ENCODE data around the gene ZNF729.
"Not testable (repeated sequence)": the region's sequence is repeated elsewhere in the genome, so short reads cannot be mapped to it uniquely, and the experiment has no call there.

The ZNF729 gene

GRCh38 chr19:22286151-22286810 lies at the start of gene ZNF729:
ZNF729 (plus strand) TSS chr19:22286441; CDS start chr19:22286526, 85 bp downstream.
- DNase-seq = no peak

GRCh38 chr19:22256856-22257255 lies 29.4 kb upstream of the ZNF729 start:
- DNase-seq = no peak

DNA sequence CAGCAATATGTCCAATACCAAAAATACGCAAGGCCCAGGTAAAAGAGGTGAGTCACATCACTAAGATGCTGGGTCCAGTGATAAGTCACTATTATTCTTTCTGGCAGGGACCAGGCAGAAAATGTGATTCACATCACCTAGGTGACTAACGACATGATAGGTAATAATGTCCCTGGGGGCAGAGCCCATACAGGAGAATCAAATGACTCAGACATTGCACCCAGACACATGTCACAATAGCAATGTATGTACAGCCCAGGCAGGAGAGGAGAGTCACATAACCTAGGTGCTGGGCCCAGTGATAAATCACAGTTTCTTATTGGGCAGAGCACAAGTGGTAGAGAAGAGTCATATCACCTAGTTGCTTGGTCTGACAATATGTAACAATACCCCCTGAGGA lies 28.9 kb upstream of the ZNF729 start:
- DNase-seq = no peak

- DNase-seq = no peak
These were observed 28.3 kb upstream of the ZNF729 start for GRCh38 chr19:22257916-22258315.

GRCh38 chr19:22260499-22260898 lies 25.7 kb upstream of the ZNF729 start:
- DNase-seq = no peak

DNA sequence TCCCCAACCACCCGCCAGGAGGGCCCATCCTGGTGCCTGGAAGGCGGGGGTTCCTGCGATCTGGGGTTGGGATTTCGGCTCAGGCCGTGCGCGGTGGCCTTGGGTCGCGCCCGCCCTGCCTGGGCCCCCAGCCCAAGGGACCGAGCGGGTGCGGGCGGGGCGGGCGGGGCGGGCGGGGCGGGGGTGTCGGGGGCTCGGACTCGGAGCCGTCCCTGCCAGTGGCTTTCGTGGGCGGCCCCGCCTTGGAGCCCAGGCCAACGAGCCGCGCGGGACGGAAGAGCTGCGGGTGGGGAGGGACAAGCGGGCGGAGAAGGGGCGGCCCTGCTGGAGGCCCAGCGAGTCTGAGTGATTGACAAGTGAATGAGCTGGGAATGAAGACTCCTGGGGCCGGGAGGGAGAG lies 24.6 kb upstream of the ZNF729 start:
- DNase-seq = no peak

- DNase-seq = no peak
These were observed 23.1 kb upstream of the ZNF729 start for GRCh38 chr19:22263121-22263520.

DNA sequence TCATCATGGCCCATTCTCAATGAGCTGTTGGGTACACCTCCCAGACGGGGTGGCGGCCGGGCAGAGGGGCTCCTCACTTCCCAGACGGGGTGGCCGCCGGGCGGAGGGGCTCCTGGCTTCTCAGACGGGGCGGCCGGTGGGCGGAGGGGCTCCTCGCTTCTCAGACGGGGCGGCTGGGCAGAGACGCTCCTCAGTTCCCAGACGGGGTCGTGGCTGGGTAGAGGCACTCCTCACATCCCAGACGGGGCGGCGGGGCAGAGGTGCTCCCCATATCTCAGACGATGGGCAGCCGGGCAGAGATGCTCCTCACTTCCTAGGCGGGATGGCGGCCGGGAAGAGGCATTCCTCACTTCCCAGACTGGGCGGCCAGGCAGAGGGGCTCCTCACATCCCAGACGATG lies 35.3 kb downstream of the ZNF729 start:
- DNase-seq = not testable (repeated sequence)

- DNase-seq = no peak
These were observed 40.0 kb downstream of the ZNF729 start for GRCh38 chr19:22326219-22326618.

GRCh38 chr19:22327321-22327720 lies 41.1 kb downstream of the ZNF729 start:
- no peak for DNase-seq

- no peak for DNase-seq
These were observed 45.3 kb downstream of the ZNF729 start for GRCh38 chr19:22331521-22331920.

DNA sequence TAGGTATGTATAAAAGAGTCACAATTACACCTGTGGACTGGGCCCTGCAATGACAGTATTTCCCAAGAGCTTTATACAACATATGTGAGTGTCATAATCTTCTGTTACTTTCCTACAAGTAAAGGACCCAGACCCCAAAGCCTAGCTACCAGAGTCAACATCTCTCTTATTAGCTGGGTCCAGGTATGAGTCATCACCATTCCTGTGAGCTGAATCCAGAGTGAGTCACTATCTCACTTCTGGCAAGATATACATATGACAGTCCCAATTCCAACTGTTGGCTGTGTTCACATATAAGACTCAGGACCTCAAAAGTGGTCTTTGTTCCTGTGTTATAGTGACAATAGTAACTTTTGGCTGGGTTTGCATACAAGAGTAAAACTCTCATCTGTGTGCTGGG lies 46.7 kb downstream of the ZNF729 start:
- DNase-seq = no peak

DNA sequence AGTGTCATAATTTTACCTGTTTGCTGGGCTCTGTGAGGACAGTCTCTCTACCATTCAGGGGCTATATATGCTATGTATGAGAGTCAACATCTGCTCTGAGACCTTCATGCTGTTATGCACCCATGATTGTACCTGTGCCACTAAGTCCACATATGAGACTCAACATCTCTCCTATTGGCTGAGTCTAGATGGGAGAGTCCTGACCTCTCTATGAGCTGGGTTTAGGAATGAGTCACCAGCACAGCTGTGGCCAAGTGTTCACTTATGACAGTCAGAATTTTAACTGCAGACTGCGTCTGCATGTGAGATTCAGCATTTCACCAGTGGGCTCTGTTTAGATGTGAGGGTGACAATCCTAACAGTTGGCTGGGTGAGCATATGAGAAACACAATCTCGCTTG lies 49.5 kb downstream of the ZNF729 start:
- DNase-seq = no peak

DNA sequence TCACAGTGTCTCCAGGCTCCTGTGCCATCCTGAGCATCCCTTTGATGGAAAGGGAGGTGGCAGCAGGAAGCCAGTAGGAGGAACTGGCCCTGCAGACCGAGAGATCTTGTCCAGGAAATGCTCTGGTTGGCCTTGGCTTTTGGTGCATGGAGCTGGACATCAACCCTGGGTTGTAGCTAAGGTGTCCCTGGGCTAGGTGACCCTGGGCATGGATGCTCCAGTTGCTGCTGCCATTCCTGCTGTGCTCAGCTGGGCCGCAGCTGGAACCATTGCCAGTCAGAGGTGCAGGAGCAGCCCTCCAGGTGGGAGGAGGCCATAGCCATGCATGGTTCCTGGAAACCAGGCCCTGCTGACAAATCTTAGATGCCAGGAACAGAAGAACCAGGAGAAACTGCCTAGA lies 68.4 kb downstream of the ZNF729 start:
- DNase-seq = no peak
